HuH-7 (cell line): ENCODE results near the gene EIF2S2.

Experiments used
- DNase-seq: peaks from one replicate; pipeline ENCODE4 v3.0.0; 2011; ENCODE audit warnings: low spot score

The EIF2S2 gene

DNA sequence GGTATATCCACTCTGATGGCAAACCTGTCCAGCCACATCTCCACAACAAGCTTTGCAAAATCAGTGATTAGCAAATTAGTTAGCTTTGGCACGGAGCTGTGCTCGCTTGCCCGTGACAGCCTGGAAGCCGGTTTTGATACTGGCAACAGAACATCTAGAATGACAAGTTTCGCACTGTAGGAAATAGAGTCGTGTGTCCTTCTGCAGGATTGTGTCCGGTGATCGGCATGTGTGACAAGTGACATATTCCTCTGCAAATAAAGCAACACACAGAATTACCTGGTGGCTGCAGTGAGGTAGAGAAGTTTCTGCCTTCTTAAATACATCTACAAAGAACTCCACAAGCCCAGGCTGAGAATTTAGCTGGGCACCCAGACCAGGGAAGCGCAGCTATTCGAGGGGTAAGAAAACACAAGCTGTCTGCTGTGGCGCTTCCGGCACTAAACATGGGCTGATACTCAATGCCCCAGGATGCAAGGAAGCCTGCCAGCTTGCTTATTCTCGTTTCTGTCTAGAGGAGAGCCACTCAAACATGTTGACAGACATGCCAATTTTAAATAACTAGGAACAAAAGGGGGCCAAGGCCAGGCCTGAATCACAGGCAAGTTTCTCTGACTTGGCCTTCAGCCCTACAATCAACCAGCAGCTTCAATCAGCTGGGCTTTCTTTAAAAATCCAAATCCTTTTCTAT is 22.2 kb downstream of the EIF2S2 start:
- no peak for DNase-seq

DNA sequence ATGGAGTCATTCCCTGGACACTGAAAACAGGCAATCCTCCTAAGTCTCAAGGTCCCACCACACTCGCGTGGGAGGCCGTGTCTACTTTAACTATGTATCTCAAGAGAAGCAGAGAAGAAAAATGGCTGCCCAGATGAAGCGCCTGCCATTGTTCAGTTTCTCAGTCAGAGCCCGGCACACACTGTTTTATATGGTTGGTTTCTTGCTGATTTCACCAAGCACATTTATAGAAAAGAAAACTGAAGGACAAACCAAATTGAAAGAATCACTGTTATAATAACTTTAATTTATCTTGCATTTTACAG is 22.9 kb downstream of the EIF2S2 start:
- no peak for DNase-seq

DNA sequence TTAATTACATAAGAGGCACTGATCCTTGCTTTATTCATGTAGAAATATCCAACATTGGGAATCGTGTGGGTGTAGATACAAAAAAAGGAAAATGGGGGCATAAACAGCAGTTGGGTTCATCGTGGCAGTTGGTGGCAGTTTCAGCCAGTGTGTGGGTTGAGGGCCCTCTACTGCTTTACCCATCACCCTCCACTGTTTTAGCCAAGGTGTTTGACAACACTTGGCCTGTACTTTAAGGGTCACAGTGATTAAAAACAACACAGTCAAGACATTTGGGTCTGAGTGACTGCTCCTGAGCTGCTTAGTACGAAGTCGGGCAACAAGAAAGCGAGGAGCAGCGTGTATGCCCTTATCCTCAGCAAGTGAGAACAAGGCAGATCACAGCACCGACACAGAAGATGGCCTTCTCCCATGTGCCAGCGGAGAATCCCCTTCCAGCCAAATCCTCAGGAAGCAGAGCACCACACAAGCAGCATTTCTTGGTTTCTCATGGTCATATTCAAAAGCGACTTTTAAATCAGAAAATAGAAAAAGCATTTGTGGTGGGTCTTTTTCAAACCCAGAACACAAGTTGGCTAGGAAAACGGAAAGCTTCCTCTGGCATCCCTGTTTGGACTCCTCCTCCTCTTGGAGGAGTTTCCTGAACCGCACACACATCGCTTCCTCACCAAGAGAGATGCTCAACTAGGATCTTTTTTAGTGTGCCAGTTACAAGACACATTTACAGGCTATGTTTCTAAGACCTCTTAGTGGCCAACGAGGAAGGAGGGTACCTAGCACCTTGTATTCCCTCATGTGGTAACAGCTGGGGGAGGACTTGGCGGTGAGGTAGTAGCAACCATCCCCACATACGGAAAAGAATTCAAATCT is 23.5 kb downstream of the EIF2S2 start:
- DNase-seq = no peak

DNA sequence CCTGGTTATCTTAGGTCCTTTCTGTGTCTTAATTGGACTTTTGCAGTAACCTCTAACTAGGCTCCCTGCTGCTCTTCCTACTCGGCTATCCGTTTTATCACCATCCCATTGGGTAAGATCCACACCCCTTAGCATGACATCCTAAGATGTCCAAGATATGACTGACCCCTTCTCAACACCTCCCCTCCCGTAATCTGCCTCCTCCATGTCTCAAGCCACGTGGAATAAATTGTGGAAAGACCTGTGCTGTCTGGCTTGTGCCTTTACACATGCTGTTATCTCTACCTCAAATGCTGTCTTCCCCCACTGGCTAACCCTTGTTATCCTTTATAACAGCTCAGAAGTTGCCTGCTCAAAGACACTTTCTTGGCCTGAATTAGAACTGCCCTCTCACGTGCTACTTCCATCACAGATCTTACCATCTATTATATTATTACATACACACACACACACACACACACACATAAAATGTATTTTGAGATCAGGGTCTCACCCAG is 26.5 kb downstream of the EIF2S2 start:
- no peak for DNase-seq

- no peak for DNase-seq
These were observed 27.7 kb downstream of the EIF2S2 start for GRCh38 chr20:34084227-34084923.

- no peak for DNase-seq
These were observed 28.3 kb downstream of the EIF2S2 start for GRCh38 chr20:34083781-34084180.

- no peak for DNase-seq
These were observed 28.9 kb downstream of the EIF2S2 start for GRCh38 chr20:34083137-34083536.

DNA sequence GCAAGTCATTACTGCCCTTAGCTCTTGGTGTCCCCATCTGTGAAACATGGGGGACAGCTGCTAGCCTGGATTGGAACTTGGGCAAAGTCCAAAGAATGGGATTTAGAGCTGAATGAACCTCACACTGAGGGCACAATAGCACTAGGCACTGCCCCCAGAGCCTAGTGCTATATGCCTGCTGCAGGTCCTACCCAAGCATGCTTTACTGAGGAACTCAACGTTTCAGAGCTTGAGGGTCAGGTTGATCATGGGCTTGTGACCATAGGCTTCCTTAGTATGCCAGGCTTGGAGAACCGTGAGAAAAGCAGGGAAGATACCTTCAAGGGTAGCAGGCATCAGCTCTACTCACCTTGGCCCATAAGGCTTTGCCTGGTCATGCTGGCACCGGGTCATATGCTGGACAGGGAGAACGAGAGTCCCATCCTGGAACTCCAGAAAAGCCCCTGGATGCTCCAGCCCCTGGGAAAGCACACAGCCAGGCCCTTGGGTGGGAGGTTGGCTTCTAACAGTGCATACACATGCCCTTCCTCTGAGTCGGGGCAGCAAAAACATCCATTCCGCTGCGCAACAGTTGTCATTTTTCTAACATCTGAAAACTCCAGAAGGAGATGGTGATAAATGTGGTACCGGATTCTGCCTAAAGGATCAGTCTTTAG is 29.7 kb downstream of the EIF2S2 start:
- DNase-seq = no peak

DNA sequence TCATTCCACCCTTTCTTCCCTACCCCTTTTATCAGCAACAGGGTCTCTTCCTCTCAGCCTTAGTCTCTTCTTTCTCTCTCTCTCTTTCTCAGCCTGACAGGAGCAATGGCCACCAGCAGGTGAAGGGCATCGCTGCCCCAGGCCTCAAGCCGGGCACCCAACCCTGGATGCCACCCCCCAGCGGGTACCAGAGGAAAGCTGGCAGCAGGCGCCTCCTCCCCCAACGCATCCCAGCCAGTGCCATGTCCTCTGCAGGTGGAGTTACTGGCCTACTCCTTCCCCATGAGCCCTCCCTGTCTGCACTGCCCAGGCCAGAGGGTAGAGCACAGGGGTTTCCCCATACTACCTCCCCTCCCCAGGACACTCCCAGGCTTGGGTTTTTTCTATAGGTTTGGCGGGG is 32.2 kb downstream of the EIF2S2 start:
- DNase-seq = no peak

- DNase-seq = no peak
These were observed 33.5 kb downstream of the EIF2S2 start for GRCh38 chr20:34078540-34078939.

GRCh38 chr20:34076952-34077351 is 35.1 kb downstream of the EIF2S2 start:
- DNase-seq = no peak

- no peak for DNase-seq
These were observed 36.4 kb downstream of the EIF2S2 start for GRCh38 chr20:34075647-34076046.

DNA sequence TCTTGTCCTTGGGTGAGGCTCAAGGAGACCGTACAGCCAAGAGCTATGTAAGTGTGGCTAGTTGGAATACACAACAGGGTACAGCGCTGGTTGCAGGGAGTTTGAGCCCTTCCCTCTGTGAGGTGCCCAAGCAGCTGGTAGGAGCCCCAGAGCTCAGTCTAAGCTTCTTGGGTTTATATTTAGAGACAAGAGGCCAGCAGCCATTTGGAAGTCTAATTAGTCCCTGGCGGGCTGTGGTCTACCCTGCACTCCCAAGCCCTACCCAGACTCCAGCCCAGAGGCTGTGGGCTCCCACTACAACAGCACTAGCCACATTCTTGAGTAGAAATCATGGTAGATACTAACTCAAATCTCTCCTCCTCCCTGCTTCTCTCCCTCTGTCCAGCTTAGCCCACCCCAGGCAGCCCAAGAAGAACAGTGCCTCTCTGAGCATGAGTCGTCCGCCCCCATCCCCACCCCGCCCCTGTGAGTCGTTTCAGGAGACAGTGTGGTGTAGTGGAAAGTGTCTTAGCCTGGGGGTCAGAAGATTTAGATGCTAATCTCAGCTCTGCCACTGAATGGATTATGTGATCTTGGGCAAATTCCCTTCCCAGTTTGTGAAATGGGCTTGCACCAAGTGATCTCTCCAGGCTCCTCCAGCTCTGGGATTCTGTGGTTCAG is 37.8 kb downstream of the EIF2S2 start:
- DNase-seq = no peak

DNA sequence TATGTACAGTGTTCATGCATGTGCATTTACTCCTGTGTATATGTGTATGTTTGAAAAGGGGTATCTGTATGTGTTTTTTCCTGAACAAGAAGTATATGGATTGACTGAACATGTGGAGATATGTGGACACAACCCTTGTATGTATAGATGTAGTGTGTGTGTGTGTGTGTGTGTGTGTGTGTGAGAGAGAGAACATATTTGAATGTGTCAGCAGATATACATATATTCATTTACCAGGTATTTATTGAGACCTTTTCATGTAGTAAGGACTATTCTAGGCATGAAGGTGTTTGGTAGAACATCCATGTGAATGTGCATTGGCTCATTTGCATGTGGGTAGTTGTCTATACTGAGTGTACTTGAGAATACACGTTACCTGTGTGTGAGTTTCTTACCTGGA is 39.3 kb downstream of the EIF2S2 start:
- no peak for DNase-seq

DNA sequence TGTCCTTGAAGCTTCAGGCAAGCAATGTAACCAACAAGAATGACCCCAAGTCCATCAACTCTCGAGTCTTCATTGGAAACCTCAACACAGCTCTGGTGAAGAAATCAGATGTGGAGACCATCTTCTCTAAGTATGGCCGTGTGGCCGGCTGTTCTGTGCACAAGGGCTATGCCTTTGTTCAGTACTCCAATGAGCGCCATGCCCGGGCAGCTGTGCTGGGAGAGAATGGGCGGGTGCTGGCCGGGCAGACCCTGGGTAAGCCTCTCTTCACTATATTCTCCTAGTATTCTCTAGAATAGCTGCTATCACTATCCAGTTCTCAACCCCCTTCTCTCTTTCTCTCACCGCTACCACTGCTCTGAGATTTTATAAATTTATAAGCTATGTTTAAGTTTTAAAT is 40.0 kb downstream of the EIF2S2 start:
- DNase-seq = no peak

GRCh38 chr20:34070859-34071258 is 41.2 kb downstream of the EIF2S2 start:
- DNase-seq = no peak

- DNase-seq = no peak
These were observed 42.0 kb downstream of the EIF2S2 start for GRCh38 chr20:34070079-34070439.

DNA sequence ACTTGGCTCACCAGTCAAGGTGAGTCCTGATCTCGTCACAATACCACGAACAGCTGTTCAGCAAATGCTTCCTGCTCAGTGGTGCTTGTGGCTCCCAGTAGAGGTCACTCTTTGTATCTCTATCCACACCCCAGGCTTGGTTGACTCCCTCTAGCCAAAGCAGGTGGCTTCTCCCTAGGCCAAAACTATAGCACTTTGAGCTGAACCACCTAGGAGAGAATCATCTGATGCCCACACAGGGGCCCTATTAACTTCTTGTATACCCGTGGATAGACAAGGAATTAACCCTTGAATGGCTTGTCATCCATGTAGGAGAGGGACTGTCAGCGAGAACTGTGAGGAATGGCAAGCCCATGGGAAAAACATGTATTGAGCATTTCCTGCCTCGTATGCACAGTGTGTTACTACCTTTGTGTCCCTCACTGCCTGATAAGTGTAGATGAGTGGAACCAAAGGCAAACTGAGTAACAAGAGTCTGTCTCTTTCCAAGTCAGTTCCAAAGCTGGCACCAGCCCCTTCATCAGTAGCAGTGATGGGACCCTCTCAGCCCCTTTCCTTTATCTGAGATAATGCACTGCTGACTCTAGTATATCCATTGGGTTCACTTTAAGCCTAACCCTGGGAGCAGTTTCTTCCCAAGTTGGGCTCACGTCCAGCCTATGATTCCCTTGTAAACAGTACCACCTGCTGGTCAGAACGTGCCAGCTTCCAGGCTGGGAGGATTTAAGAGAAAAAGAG is 42.5 kb downstream of the EIF2S2 start:
- DNase-seq = peak; percentile 93

DNA sequence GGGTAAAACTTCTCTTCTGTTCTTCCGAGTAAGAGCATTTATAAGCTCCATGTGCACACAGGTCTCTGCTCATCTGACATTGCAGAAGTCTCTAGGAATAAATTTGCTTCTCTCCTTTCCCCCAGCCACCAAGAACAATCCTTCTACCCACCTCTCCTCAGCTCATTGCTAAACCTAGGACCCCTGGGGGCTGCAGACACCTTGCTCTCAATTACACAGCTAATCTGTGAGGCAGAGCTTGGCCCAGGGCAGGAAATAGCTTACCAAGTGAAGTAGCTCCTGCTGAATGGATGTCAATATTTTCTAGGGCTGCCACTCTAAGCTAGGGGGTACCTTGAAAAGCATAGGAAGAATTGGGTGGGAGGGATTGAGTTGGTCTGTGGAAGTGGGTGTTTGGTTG is 44.0 kb downstream of the EIF2S2 start:
- DNase-seq = no peak

DNA sequence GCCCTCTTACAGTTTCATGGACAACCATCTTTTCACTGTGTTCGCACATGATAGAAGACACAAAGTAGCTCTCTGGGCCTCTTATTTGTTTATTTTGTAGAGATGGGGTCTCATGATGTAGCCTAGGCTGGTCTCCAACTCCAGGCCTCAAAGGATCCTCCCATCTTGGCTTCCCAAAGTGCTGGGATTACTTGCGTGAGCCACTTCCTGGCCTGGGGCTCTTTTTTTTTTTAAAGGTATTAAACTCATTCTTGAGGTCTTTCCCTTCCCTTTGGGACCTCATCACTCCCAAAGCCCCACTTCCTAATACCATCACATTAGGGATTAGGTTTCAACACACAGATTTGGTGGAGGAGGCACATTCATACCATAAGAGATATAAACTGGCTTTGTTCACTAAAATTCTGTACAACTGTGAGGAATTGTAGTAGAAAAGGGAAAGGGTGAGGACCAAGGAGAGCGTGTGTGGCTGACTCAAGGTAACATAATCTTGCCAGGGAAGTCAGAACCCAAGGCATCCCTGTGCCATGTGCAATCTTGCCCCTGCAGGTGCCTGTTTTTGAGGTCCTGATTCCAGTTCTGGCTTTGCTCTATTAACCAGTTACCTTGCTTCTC is 45.5 kb downstream of the EIF2S2 start:
- no peak for DNase-seq

GRCh38 chr20:34065260-34065659 is 46.8 kb downstream of the EIF2S2 start:
- DNase-seq = no peak
